LHCN-M2 (cell line): ENCODE measurements around the gene COQ8A. TPM values are rescaled to one million over a fixed set of nuclear protein-coding genes. Genes with fewer than 3 reads are reported as not detected.
A peak's percentile ranks its signal among the peaks of the same experiment; 100 is the strongest.
"Not testable (repeated sequence)": the region's sequence is repeated elsewhere in the genome, so short reads cannot be mapped to it uniquely, and the experiment has no call there.

ENCODE experiments used
- DNase-seq: peaks from one replicate; pipeline ENCODE4 v3.0.0-alpha.2; 2012; ENCODE audit warnings: low read depth
- total RNA-seq: library from RNA; depleted of rRNA; stranded (reverse); fragments of >200 nt; gene quantifications from 2 replicates; pipeline ENCODE4 v1.2.3, GENCODE V29; 2014

The COQ8A gene
- total RNA-seq, 1 experiment from 2014 or later, result 8.7 TPM

DNA sequence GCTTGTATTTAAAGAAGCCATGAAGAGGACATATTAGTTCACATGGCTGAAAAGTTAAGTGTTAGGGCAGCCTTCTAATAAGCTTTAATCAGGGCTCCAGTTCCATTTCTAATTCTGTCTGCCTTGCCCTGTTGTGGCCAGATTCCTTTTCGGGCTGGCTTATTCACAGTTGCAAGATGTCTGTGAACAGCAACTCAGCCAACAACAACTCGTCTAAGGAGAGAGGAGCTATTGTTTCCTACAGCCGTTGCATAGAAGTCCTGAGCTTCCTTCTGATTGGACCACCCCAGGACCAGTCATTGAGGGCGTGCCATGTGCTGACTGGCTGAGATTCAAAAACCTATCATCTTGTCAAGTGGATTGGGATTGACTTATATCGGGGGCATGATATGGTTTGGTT lies 18.6 kb upstream of the COQ8A start:
- no peak for DNase-seq

DNA sequence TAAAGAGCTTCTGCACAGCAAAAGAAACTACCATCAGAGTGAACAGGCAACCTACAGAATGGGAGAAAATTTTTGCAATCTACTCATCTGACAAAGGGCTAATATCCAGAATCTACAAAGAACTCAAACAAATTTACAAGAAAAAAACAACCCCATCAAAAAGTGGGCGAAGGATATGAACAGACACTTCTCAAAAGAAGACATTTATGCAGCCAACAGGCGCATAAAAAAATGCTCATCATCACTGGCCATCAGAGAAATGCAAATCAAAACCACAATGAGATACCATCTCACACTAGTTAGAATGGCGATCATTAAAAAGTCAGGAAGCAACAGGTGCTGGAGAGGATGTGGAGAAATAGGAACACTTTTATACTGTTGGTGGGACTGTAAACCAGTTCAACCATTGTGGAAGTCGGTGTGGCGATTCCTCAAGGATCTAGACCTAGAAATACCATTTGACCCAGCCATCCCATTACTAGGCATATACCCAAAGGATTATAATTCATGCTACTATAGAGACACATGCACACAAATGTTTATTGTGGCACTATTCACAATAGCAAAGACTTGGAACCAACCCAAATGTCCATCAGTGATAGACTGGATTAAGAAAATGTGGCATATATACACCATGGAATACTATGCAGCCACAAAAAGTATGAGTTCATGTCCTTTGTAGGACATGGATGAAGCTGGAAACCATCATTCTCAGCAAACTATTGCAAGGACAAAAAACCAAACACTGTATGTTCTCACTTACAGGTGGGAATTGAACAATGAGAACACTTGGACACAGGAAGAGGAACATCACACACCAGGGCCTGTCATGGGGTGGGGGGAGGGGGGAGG lies 10.6 kb upstream of the COQ8A start:
- DNase-seq, result not testable (repeated sequence)

DNA sequence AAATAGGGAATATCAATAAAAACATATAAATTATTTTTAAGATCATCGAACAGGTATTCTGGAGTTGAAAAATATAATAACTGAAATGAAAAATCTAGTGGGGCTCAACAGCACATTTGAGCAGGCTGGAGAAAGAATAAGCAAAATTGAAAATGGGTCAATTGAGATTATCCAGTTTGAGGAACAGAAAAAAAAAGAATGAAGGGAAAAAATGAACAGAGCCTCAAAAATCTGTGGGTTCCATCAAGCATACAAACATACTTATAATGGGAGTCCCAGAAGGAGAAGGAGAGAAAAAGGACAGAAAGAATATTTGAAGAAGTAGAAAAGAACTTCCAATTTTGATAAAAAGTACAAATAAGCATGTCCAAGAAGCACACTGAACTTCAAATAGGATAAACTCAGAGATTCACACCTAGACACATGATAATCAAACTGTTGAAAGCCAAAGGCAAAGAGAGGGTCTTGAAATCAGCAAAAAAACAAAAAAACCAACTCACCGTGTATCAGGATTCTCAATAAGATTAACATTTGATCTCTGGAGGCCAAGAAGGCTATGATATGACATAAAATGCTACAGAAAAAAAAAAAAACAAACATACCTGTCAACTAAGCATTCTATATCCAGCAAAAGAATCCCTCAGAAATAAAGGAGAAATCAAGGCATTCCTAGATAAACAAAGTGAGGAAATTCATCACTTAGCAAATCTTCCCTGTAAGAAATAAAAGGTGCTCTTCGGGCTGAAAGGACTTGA lies 5.4 kb upstream of the COQ8A start:
- no peak for DNase-seq

DNA sequence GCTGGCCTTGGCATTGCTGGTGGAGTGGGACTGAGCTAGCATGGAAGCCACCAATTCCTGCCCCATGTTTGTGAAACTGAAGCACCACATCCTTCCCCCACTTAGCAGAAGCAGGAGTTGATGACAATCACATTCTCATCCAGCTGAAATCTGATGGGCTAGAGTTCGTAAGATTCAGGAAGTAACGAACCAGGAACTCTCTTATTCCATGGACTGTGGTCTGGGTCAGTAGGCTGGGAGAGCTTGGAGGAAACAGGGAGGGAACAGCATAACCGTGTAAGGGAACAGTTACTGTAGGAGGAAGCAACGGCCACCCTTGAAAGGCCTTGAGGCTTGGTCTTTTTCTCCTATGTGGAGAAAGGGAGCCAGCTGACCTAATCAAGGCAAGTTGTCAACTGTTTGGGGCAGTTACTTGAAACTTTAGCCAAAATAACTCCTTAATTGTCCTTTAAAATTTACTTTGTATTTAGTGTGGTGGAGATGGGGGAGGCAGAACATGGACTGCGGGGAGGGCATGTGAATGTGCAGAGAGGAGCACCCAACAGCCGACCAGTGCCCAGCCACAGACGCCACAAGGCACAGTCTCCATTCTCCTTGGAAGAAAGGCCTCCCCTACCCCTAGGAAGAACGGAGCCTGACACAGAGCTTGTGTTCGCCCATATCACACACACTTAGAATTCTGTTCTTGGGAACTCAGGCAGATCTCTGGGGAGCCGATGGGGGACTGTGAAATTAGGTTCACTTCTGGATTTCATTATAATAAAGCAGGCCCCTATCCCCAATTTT lies 2.0 kb upstream of the COQ8A start:
- DNase-seq, result no peak

DNA sequence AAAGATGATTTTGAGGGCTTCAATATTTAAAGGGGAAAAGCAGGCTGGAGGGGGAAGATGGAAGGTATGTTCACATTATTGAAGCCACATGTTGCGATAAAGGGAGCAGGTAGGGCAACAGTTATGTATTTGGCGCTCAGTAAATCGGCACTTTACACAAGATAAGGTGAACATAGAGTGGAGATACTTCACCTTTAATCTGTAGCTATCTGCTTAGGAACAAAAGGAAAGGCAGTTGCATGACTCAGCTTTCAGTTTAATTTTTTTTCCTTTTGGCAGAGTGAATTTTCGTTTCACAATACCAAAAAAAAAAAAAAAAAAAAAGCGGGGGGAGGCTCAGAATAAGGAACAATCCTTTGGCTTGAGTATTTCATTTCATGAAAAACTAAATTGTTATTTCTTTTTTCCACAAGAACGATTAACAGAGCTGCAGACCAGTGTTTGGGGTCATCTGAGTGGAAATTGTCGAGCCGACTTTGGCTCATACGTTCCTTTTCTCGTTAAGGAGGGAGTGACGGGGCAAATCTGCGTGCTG lies 1.1 kb upstream of the COQ8A start:
- DNase-seq, result peak; percentile 45

DNA sequence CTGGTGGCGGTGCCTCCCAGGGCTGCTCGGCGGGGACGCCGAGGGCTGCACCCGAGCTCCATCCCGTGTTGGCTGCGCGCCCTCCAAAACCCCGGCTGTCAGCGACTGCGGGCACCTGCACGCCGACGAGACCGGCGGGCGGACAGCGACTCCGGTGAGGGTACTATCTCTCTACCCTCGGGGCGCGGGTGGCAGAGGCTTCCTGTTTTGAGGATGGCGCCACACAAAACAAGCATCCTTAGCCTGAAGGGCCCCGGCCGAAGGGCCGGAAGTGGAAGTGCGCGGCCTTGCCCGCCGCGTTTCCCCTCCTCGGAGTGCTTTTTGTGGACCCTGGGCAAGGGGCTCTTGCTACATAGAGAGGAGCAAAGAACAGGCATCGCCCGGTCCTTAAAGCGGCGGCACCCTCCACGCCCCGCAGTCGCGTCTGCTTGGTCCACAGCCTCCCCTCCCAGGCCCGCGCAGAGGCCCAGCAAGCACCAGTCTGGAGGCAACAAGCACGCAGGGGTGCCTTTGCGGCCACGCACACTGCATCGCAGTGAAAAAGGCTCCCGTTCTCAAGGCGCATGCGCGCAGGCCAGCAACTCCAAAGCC lies 561 bp upstream of the COQ8A start:
- no peak for DNase-seq

DNA sequence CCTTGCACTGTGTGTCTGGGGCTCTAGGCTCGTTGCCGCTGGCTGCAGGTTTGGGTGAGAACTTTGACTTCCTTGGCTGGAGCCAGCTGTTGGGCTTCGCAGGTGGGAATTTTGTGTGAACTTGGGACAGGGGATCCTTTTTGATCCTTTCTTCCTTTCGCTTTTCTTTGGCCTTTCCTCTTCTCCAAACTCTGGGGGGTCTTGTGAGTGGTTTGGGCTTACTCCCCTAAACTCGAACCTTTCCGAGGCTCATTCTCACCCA lies 643 bp downstream of the COQ8A start:
- no peak for DNase-seq

DNA sequence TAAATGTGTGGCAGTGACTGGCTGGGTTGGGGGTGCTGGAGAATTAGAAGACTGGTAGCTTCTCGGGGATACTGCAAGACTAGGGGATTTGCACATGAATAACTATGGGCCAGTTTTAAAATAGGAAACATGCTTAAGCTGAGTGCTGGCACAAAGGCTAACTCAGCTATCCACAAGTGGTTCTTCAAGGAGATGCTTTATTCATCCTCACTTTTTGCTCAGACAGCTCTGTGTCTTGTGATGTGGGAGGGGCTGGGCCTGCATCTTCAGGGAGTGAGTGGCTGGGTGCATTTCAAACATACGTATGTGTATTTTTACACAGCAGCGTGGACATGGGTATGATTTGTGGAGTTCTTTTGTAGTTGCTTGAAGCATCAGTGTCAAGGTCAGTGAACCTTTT lies 2.3 kb downstream of the COQ8A start:
- no peak for DNase-seq

DNA sequence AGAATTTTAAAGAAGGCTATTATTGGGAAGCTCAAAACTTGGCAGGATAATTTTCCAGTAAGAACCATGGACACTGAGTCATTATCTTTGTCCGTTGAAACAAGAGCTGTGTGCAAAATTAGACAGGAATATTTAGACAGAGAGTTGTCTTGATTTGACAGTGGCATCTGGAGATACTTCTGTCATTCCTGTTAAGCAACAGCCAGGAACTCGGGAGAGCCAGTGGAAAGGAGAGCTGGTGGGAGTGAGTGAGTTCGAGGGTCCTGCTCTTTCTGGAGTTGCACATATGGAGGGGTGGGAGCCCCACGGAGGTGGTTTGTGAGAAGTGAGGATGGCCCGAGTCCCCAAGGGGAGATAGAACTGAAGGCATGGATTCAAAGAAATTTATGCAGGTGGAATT lies 3.1 kb downstream of the COQ8A start:
- peak; percentile 17 for DNase-seq

DNA sequence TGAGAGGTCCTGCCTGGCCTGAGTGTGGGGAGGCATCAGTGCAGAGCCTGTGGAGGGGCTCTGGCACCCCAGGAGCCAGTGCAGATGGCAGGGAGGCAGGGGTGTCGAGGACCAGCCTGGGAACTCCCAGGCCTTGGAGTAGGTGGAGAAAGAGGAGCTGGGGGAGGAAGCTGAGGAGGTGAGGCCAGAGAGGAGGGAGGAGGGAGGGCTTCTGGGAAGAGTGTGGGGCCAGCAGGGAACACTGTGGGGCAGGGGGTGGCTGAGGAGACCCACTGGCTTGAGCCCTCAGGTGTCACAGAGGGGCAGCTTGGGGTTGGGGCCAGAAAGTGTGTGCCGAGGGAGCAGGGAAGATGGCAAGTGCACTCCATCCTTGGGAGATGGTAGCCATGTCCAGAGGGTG lies 3.8 kb downstream of the COQ8A start:
- DNase-seq, result no peak

DNA sequence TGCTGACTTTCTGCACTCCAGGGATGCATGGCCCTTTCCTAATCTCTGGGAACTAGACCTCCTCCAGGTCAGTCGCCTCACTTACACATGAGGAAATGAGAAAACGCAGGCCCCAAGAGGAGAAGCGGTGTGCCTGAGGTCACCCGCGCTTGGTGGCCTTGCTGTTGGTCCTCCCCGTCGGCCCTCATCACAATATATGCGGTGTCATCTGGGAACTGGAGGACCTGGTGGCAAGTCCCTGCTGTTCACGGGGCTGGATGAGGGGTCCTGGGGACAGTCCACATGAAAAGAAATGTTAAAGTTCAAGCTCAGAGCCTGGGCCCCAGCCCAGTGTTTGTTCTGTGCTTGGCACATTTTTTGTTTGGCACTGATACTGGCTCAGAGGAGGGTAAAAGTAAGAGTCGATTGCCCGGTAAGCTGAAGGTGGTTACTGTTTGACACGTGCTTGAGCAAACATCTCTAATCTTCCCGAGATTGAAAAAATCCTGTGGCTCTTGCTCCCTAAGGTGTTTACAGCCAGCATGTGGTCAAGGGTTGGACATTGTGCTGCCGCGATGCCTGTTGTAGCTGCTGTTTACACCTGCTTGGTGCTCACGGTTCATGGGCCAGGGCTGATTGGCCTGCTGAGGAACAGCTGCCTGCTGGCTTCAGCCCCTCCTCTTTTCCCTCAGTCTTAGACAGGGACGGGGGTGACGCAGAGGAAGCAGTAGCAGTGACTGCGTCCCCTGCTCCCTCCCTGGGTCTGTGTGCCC lies 5.2 kb downstream of the COQ8A start:
- DNase-seq, result peak; percentile 19

DNA sequence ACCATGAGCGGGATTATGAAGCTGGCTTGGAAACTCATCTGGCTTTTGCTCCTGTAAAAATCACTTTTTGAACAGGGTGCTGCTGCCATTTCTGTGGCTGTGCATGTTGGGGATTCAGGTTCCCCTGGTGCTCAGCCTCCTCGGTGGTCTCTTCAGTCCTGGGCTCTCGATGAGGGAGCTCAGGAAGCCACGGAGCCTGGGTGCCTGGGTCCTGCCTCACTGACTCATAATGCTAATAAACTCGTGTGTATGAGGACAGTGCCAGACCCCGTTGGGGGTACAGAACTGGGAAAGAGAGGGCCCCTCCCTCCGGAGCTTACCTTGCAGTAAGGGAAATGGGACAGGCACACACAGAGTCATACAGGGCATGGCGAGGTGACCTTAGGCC lies 5.8 kb downstream of the COQ8A start:
- no peak for DNase-seq

DNA sequence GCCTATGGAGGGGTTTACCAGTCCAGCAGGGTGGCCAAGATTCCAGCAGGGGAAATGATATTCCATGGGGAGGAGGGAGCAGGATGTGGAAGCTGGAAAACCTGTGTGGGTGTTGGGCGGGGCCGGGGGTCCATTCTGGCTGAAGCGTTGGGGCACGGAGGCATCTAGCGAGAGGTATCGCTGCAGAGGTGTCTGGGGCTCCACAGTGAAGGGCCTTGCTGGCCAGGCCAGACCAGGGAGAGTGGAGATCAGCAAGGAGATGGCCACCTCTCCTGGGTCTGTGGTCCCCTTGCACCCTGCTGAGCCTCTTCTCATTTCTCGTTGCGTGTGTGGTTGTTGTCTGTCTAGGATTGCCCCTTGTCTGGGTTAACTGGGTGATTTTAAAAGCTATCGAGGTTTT lies 6.2 kb downstream of the COQ8A start:
- no peak for DNase-seq

DNA sequence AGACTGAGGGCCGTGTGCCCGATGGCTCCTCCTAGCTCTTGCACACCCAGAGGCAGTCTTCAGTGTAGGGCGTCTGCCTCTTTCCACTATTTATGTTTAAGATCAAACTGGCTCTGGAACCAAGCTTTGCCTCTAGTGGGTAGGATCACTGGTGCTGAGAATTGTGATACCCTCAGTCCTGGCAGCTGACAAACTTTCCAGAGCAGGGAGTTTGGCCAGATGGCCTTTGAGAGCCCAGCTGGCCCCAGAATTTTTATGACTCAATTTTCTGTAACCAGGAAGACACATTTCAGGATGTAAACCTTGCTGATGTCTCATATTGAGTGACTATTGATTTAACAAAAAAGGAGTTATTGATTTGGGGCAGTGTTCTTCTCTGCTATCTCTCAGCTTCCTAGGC lies 6.7 kb downstream of the COQ8A start:
- DNase-seq, result peak; percentile 34

DNA sequence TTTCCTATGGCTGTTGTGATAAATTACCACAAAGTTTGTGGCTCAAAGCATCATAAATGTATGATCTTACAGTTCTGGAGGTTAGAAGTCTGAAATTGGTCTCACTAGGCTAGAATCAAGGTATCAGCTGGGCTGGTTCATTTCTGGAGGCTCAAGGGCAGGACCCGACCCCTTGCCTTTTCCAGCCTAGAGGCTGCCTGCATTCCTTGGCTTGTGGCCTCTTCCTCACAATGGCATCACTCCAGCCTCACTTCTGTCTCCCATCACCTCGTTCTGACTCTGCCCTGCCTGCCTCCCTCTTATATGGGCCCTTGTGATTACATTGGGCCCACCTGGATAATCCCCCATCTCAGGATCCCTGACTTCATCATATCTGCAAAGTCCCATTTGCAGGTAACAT lies 8.0 kb downstream of the COQ8A start:
- DNase-seq, result no peak

DNA sequence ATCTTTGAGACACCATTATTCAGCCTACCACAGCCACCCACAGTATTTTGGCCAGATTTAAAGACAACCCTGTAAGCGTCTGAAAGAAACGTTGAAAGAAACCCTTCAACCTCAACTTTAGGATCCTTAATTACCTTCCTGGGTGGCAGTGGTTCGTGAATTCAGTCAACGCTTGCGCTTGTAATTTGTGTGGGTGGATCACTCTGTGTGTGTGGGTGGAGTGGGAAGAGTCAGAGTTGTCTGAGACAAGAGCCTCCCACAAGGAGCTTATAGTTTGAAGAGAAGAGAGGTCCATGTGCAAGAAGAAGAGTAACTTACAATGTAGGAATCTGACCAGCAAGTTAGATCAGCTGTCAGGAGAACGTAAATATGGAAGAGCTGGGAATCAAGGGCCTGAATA lies 8.4 kb downstream of the COQ8A start:
- no peak for DNase-seq

DNA sequence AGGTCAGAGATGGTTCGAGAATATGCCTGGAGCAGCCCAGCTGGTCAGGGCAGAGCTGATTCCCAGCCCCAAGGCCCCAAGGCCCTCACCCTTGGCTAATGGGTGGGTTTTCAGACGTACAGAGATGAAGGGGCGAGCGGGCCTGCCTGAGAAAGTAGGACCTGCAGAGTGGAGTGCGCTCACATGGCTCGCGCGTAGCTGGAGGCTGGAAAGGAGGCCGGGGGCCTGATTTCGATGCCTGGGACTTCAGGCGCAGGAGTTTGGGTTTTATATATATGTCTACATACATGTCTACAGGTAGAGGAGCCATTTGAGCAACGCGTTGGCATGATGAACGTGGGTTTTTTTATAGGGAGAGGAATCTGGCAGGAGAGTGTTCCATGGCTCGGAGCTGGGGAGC lies 8.9 kb downstream of the COQ8A start:
- DNase-seq, result no peak

DNA sequence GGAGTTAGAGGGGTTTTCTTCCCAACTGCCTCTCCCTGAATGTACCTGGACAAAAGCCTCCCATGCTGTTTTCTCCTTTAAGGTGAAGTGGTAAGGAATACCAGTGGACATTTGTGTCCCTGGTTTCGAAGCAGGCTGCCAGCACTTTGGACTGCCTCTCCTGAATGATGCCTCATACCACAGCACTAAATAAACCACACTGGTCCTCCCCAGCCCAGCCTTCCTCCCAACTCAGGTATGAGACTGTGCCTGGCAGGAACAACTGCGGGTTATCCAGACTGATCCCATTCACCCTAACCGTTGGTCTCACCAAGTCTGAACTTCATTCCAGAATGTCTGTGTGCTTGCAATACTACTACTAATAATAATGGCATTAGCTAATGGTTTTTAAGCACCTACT lies 9.3 kb downstream of the COQ8A start:
- DNase-seq, result no peak

DNA sequence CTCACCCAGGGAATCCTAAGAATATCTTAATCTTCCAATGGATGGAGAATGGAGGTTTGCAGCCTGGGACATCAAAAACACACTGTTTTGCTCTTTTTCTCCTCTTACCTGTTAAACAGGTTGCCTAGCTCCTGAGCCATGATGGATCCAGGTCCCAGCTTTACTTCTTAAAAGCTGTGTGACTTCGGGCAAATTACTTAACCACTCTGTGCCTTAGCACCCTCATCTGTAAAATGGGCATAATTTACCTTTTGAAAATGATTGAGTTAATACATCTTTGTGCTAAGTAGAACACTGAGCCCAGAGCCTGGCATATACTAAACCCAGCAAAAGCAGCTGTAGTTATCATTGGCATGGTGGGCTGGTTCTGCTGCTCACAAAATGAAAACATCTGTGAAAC lies 10.2 kb downstream of the COQ8A start:
- no peak for DNase-seq

DNA sequence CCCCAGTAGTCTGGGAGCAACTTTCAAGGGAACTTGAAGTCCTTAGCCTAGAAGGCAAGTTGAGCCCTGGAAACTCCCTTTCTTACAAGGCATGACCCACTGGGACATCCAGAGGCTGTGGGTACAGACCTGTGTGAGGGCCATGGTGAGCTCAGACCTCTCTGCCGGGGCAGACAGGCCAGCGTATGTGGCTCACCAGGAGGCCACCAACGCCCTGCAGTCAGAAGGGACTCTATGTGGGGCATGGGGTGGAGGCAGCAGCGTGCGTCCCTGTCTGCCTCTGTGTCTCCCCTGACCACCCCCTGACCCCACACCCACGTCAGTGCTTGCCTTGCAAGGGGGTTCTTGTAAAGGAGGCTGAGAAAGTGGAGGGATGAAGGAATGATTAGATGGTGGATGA lies 10.8 kb downstream of the COQ8A start:
- DNase-seq, result no peak
